HCT116 (cell line): ENCODE measurements around the gene RYR2.

Experiments used
- CBX3 ChIP-seq: IDR thresholded peaks from 2 replicates; pipeline ENCODE4 v1.6.1; 2012; ENCODE audit warnings: low read depth
- CTCF ChIP-seq, 3 experiments: fragments of 200-600 bp in 1 of 3; sonication (generic) in 1 of 3; IDR thresholded peaks in 2 of 3; conservative IDR thresholded peaks in 1 of 3; 2 replicates each; pipeline ENCODE4 v1.5.1; 2012 to 2017; ENCODE audit warnings: low read depth in 2 of 3, low read length in 2 of 3, antibody characterized with exemption in 1 of 3, borderline replicate concordance in 1 of 3, control low read depth in 1 of 3, mild to moderate bottlenecking in 1 of 3, mixed read lengths in 1 of 3, mixed run types in 1 of 3, moderate library complexity in 1 of 3; ENCODE audit not compliant: insufficient read depth in 1 of 3
- ELF1 ChIP-seq: IDR thresholded peaks from 2 replicates; pipeline ENCODE4 v1.6.1; 2012; ENCODE audit warnings: low read depth, borderline replicate concordance
- EZH2phosphoT487 ChIP-seq: fragments of 200-600 bp; IDR thresholded peaks from 2 replicates; pipeline ENCODE4 v1.6.1; 2018; ENCODE audit warnings: antibody characterized with exemption, borderline replicate concordance
- FOSL1 ChIP-seq: IDR thresholded peaks from 2 replicates; pipeline ENCODE4 v1.6.1; 2012; ENCODE audit warnings: low read depth
- POLR2A ChIP-seq: IDR thresholded peaks from 2 replicates; pipeline ENCODE4 v1.7.0; 2011; ENCODE audit warnings: borderline replicate concordance; ENCODE audit not compliant: insufficient read depth, insufficient read length; ENCODE audit errors: extremely low read depth
- POLR2AphosphoS5 ChIP-seq: IDR thresholded peaks from 2 replicates; pipeline ENCODE4 v1.6.1; 2011; ENCODE audit warnings: mild to moderate bottlenecking, low read depth, low read length, moderate library complexity
- SIN3A ChIP-seq: IDR thresholded peaks from 2 replicates; pipeline ENCODE4 v1.6.1; 2012; ENCODE audit warnings: low read depth
- SRF ChIP-seq: IDR thresholded peaks from 2 replicates; pipeline ENCODE4 v1.6.1; 2012; ENCODE audit warnings: low read depth
- YY1 ChIP-seq: IDR thresholded peaks from 2 replicates; pipeline ENCODE4 v1.6.1; 2011; ENCODE audit warnings: low read length, low read depth, moderate library complexity, mild to moderate bottlenecking; ENCODE audit not compliant: insufficient replicate concordance; ENCODE audit errors: extremely low read depth
- ZBTB33 ChIP-seq: IDR thresholded peaks from 2 replicates; pipeline ENCODE4 v1.6.1; 2011; ENCODE audit warnings: mild to moderate bottlenecking, low read length, moderate library complexity; ENCODE audit not compliant: insufficient replicate concordance; ENCODE audit errors: extremely low read depth
- ZNF274 ChIP-seq: fragments of 200-500 bp; sonication (Bioruptor generic); IDR thresholded peaks from 2 replicates; pipeline ENCODE4 v1.6.1; 2014; ENCODE audit warnings: mild to moderate bottlenecking, low read depth, low read length, inconsistent platforms

DNA sequence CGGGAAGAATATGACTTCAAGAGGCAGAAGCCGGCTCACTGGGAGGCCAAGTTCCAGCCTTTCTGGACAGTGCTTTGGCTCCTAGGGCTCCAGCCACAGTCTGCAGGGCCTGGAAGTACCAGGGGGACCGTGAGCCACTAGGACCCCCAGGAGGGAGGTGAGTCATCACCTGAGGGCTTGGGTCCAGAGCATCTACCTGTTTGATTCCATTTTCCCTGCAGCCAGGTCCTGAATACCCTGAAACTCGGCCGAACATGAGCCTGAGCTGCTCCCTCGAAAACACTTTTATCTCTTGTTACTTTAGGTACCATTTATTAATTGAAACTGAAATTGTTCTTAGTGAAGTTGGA is 164.1 kb downstream of the RYR2 start:
- TF ChIP-seq CTCF (IDR thresholded peaks at IDR 0.05 in 2 of 3, conservative IDR thresholded peaks at IDR 0.05 in 1 of 3; ENCODE audit: borderline replicate concordance in 1 of 3, insufficient read depth in 1 of 3, low read depth in 2 of 3, low read length in 2 of 3): no peak
- TF ChIP-seq SRF: no peak
- TF ChIP-seq ZNF274: no peak
- TF ChIP-seq EZH2phosphoT487: no peak
- TF ChIP-seq POLR2AphosphoS5: no peak
- TF ChIP-seq POLR2A: no peak
- TF ChIP-seq YY1: no peak
- TF ChIP-seq SIN3A: no peak
- no peak for TF ChIP-seq FOSL1
- TF ChIP-seq ZBTB33: no peak
- TF ChIP-seq ELF1: no peak
- TF ChIP-seq CBX3: no peak
